Measurements from ENCODE around the gene STIMATE.

Gene STIMATE

DNA sequence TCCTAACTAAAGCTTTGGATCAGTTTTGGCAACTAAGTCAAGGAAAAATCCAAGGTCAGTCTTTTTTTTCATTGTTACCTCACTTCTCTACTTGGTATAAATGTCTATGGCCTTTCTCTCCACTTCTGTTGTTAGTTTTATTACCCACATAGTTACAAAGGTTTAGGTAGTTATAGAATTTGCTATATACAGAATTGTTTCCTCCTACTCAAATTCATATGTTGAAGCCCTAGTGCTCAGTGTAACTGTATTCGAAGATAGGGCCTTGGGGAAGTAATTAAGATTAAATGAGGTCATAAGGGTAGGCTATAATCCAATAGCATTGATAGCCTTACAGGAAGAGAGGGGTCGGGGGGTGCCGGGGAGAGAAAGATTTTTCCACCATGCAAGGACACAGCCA is 19.7 kb upstream of the STIMATE start:
- H3K4me1 ChIP-seq (ENCODE audit: control insufficient read depth in 1 of 2, insufficient read depth in 2 of 2, low read length in 2 of 2), result no peaks in the 10 kb centered on the region
- H3K27ac ChIP-seq (ENCODE audit: low read length), result no peak overlapping the region
- H3K4me3 ChIP-seq (ENCODE audit: low read depth in 1 of 2, low read length in 2 of 2), result no peak overlapping the region
- H3K9me3 ChIP-seq (ENCODE audit: control insufficient read depth in 1 of 2, low read length in 2 of 2), result no peaks in the 10 kb centered on the region
- H3K27me3 ChIP-seq (ENCODE audit: low read depth, low read length), result no peaks in the 10 kb centered on the region
- peaks cover 45 to 50% of the 10 kb centered on the region in 2 donors for H3K36me3 ChIP-seq (ENCODE audit: control insufficient read depth in 1 of 2, insufficient read depth in 2 of 2, low read length in 2 of 2)

DNA sequence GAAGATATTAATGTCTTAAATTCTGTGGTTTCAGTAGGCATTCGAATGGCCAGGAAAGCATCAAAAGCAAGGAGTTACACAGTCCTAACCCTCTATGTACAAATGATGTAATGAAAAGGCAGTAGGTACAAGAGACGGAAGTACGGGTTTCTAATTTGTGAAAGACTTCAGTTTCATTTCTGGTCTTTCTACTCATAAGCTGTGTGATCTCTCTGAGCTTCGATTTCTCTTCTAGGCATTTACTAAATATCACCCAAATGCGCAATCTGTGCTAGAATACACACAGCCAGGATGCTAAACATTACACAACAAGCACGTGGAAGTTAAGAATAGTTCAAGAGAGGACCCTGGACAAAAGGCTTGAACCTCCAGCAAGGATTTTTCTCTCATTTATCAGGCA is 17.9 kb upstream of the STIMATE start:
- no peaks in the 10 kb centered on the region for H3K9me3 ChIP-seq (ENCODE audit: control insufficient read depth in 1 of 2, low read length in 2 of 2)
- no peak overlapping the region for H3K4me3 ChIP-seq (ENCODE audit: low read depth in 1 of 2, low read length in 2 of 2)
- H3K4me1 ChIP-seq (ENCODE audit: control insufficient read depth in 1 of 2, insufficient read depth in 2 of 2, low read length in 2 of 2), result no peaks in the 10 kb centered on the region
- H3K27me3 ChIP-seq (ENCODE audit: low read depth, low read length), result no peaks in the 10 kb centered on the region
- no peak overlapping the region for H3K27ac ChIP-seq (ENCODE audit: low read length)
- H3K36me3 ChIP-seq (ENCODE audit: control insufficient read depth in 1 of 2, insufficient read depth in 2 of 2, low read length in 2 of 2), result peaks cover 37 to 39% of the 10 kb centered on the region in 2 donors

DNA sequence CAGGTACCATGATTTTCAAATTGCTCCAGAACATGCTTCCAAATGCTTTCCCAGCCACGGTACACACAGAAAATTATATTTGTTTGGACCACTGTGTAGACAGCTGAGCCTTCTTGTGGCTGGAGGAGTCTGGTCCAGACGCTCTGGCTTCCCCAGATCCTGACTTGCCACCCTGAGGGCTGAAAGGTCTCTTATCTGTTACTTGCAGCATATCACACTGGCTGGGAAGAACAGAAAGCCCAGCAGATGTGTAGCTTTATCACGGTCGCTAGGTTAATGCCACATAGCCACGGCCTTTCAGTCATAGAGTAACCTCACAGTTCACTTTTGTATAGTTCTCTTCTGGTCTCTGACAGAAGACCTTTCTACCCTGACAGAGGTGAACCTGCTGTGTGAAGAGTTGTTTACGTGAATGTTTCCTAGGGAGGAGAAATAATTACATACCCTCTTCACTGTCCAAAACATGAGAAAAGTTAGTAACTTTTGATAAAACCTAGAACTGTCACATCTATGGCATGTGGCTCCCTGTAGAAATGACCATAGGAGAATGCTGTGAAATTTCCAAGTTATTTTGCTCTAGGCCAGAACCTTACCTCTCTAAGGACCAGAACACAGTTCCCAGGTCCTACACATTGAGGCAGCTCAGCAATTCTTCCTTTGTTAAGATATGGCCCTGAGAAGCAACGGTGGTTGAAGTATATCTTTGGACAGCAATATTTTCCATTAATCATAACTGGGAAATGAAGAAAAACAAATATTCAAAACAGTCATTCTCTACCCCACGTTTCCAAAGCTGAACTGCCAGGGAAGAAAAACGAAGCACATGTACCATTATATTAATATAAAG is 15.8 kb upstream of the STIMATE start:
- Histone ChIP-seq H3K27ac (ENCODE audit: low read length) (no peak overlapping the region), H3K36me3 (ENCODE audit: control insufficient read depth in 1 of 2, insufficient read depth in 2 of 2, low read length in 2 of 2) (peaks cover 31 to 41% of the 10 kb centered on the region in 2 donors), H3K9me3 (ENCODE audit: control insufficient read depth in 1 of 2, low read length in 2 of 2) (no peaks in the 10 kb centered on the region), H3K4me3 (ENCODE audit: low read depth in 1 of 2, low read length in 2 of 2) (no peak overlapping the region), H3K4me1 (ENCODE audit: control insufficient read depth in 1 of 2, insufficient read depth in 2 of 2, low read length in 2 of 2) (no peaks in the 10 kb centered on the region), H3K27me3 (ENCODE audit: low read depth, low read length) (no peaks in the 10 kb centered on the region)

DNA sequence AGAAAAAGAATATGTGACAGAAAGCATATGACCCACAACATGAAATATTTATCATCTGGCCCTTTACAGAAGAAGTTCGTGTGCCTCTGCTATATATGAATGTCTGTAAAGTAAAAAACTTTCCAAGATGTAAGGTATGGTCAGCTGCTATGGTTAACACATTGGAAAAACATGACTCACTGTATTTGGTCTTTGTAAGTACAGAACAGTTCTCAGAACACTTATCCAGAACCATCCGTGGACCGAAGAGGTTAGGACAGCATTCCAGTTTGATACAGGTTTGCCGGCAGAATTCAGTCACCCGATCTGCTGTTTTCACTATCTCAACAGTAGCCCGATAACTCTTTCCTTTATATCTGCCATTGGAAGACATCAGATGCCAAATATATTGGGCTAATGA is 13.5 kb upstream of the STIMATE start:
- no peaks in the 10 kb centered on the region for H3K4me1 ChIP-seq (ENCODE audit: control insufficient read depth in 1 of 2, insufficient read depth in 2 of 2, low read length in 2 of 2)
- H3K27me3 ChIP-seq (ENCODE audit: low read depth, low read length), result no peaks in the 10 kb centered on the region
- H3K4me3 ChIP-seq (ENCODE audit: low read depth in 1 of 2, low read length in 2 of 2), result no peak overlapping the region
- no peak overlapping the region for H3K27ac ChIP-seq (ENCODE audit: low read length)
- no peaks in the 10 kb centered on the region for H3K9me3 ChIP-seq (ENCODE audit: control insufficient read depth in 1 of 2, low read length in 2 of 2)
- peaks cover 33 to 45% of the 10 kb centered on the region in 2 donors for H3K36me3 ChIP-seq (ENCODE audit: control insufficient read depth in 1 of 2, insufficient read depth in 2 of 2, low read length in 2 of 2)

DNA sequence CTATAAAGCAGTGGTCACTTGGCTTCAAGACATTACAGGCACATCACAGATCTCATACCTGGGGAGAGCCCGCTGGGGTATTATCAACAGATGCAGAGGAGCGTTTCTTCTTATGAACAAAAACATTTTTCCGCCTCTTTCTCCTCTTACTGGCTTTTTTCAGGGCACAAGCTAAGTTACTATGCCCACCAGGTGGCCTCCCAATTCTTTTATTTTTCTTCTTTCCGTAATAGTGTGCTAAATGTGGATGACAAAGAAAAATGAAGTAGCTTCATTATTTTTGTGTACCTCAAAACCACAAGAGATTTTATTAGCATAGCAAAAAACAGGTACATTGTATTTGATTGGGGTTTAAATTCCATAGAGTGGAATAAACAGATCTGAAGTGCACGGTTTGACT is 10.1 kb upstream of the STIMATE start:
- Histone ChIP-seq H3K27ac (ENCODE audit: low read length) (no peak overlapping the region), H3K27me3 (ENCODE audit: low read depth, low read length) (no peaks in the 10 kb centered on the region), H3K4me3 (ENCODE audit: low read depth in 1 of 2, low read length in 2 of 2) (no peak overlapping the region), H3K4me1 (ENCODE audit: control insufficient read depth in 1 of 2, insufficient read depth in 2 of 2, low read length in 2 of 2) (no peaks in the 10 kb centered on the region), H3K9me3 (ENCODE audit: control insufficient read depth in 1 of 2, low read length in 2 of 2) (no peaks in the 10 kb centered on the region), H3K36me3 (ENCODE audit: control insufficient read depth in 1 of 2, insufficient read depth in 2 of 2, low read length in 2 of 2) (peaks cover 30 to 33% of the 10 kb centered on the region in 2 donors)

DNA sequence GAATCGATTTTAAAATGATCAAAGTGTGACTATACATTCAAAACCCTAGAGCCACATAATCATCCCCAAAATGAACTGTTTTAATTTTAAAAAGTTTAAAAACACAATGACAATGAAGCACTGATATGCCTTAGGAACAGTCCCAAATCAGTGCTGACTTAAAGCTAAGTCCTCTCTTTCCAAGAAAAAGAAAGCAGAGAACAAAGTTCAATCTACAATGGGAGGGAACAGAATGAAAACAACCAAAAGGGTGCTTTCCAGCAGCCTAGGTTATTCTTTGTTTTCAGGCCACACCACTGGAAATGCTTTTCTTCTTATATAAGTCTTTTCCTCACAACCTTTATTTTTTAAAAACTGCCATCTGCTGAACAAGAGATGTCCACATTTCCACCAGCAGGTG is 7.2 kb upstream of the STIMATE start:
- no peak overlapping the region for H3K27ac ChIP-seq (ENCODE audit: low read length)
- H3K4me1 ChIP-seq (ENCODE audit: control insufficient read depth in 1 of 2, insufficient read depth in 2 of 2, low read length in 2 of 2), result no peaks in the 10 kb centered on the region
- no peaks in the 10 kb centered on the region for H3K27me3 ChIP-seq (ENCODE audit: low read depth, low read length)
- H3K4me3 ChIP-seq (ENCODE audit: low read depth in 1 of 2, low read length in 2 of 2), result no peak overlapping the region
- H3K36me3 ChIP-seq (ENCODE audit: control insufficient read depth in 1 of 2, insufficient read depth in 2 of 2, low read length in 2 of 2), result peaks cover 20 to 24% of the 10 kb centered on the region in 2 donors
- H3K9me3 ChIP-seq (ENCODE audit: control insufficient read depth in 1 of 2, low read length in 2 of 2), result no peaks in the 10 kb centered on the region

DNA sequence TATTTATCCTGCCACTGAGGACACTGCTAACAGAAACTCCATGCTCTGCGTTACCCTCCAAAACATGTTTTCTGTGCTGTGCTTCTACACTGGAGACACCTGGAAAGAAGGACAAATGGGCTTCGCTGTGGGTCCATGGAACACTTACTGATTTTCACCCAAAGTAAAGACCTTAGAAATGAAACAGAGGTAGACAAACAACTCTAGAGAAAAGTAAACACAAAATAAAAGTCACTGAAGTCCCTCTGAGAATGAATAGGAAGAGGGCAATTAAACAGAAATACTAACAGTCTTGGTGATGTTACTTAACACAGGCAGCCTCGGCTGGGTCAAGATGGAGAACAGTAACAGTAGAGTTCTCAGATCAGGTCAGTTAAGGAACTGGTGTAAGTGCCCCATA is 6.7 kb upstream of the STIMATE start:
- no peak overlapping the region for H3K27ac ChIP-seq (ENCODE audit: low read length)
- peaks cover 20 to 22% of the 10 kb centered on the region in 2 donors for H3K36me3 ChIP-seq (ENCODE audit: control insufficient read depth in 1 of 2, insufficient read depth in 2 of 2, low read length in 2 of 2)
- H3K27me3 ChIP-seq (ENCODE audit: low read depth, low read length), result no peaks in the 10 kb centered on the region

DNA sequence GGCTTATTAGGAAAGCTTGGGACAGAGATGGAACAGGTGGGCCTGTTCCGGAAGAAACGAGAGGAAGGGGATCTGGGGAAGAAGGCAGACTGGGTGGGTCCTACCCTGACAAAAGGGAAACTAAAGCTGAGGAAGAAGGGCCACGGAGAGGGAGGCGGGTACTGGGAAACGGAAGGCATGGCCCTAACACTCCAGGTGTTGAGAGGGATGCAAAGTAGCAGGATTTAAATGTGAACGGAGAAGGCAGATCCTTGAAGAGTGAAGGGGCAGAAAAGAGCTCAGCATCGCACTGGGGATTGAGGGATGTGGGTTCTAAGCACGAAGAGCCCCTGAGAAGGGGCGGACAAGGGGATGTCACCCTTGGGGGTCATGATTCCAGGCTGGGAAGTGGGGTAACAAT is 735 bp downstream of the STIMATE start:
- Histone ChIP-seq H3K36me3 (ENCODE audit: control insufficient read depth in 1 of 2, insufficient read depth in 2 of 2, low read length in 2 of 2) (no peaks in the 10 kb centered on the region), H3K27ac (ENCODE audit: low read length) (peak overlapping the region; percentile 42), H3K9me3 (ENCODE audit: control insufficient read depth in 1 of 2, low read length in 2 of 2) (no peaks in the 10 kb centered on the region), H3K4me1 (ENCODE audit: control insufficient read depth in 1 of 2, insufficient read depth in 2 of 2, low read length in 2 of 2) (peaks cover 11 to 26% of the 10 kb centered on the region in 2 donors), H3K4me3 (ENCODE audit: low read depth in 1 of 2, low read length in 2 of 2) (peak overlapping the region; percentile 72 to 92), H3K27me3 (ENCODE audit: low read depth, low read length) (no peaks in the 10 kb centered on the region)

More for the DNA sequence above, 6.7 kb upstream of the STIMATE start:
- no peaks in the 10 kb centered on the region for H3K4me1 ChIP-seq (ENCODE audit: control insufficient read depth in 1 of 2, insufficient read depth in 2 of 2, low read length in 2 of 2)
- H3K9me3 ChIP-seq (ENCODE audit: control insufficient read depth in 1 of 2, low read length in 2 of 2), result no peaks in the 10 kb centered on the region
- H3K4me3 ChIP-seq (ENCODE audit: low read depth in 1 of 2, low read length in 2 of 2), result no peak overlapping the region

DNA sequence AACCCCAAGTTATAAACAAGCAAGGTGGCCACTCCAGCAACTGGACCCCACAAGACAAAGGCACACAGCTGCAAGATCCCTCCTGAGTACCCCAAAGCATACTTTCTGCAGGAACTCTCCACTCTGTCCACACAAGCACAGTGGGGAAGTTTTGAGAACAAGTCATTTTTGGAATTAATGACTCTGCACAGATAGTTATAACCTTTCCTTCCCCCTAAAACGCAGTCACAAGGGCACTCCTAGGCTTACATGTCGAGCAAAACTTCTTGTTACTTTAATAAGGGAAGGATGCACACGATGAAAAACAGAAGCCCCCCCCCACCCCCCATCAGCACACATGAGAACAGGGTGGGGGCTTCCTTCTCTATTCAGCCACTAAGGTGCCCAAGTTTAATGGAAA is 1.2 kb downstream of the STIMATE start:
- H3K27ac ChIP-seq (ENCODE audit: low read length), result no peak overlapping the region
- no peaks in the 10 kb centered on the region for H3K27me3 ChIP-seq (ENCODE audit: low read depth, low read length)
- H3K4me1 ChIP-seq (ENCODE audit: control insufficient read depth in 1 of 2, insufficient read depth in 2 of 2, low read length in 2 of 2), result peaks cover 14 to 26% of the 10 kb centered on the region in 2 donors
- H3K36me3 ChIP-seq (ENCODE audit: control insufficient read depth in 1 of 2, insufficient read depth in 2 of 2, low read length in 2 of 2), result no peaks in the 10 kb centered on the region
- no peaks in the 10 kb centered on the region for H3K9me3 ChIP-seq (ENCODE audit: control insufficient read depth in 1 of 2, low read length in 2 of 2)
- peak overlapping the region in 1 of 2 donors; percentile 72 for H3K4me3 ChIP-seq (ENCODE audit: low read depth in 1 of 2, low read length in 2 of 2)

DNA sequence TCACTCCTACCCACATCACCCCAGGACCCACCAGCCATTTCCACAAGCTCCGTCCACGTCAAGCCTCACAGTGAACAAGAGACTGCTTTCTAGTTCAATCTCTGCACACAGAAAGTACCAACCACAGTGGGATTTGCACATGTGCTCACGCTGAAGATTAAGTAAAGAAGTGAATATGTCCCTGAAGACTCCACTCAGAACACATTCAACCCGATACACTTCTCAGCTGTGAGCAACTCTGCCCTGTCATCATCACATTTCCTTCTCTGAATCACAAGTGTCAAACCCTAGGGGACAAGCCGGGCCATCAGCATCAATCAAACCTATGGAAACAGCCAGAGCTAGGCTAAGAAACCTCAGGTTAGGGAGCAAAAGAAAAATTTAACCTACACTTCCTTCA is 1.9 kb downstream of the STIMATE start:
- Histone ChIP-seq H3K27me3 (ENCODE audit: low read depth, low read length) (no peaks in the 10 kb centered on the region), H3K36me3 (ENCODE audit: control insufficient read depth in 1 of 2, insufficient read depth in 2 of 2, low read length in 2 of 2) (no peaks in the 10 kb centered on the region), H3K4me3 (ENCODE audit: low read depth in 1 of 2, low read length in 2 of 2) (no peak overlapping the region), H3K4me1 (ENCODE audit: control insufficient read depth in 1 of 2, insufficient read depth in 2 of 2, low read length in 2 of 2) (peaks cover 14 to 26% of the 10 kb centered on the region in 2 donors), H3K27ac (ENCODE audit: low read length) (no peak overlapping the region), H3K9me3 (ENCODE audit: control insufficient read depth in 1 of 2, low read length in 2 of 2) (no peaks in the 10 kb centered on the region)

DNA sequence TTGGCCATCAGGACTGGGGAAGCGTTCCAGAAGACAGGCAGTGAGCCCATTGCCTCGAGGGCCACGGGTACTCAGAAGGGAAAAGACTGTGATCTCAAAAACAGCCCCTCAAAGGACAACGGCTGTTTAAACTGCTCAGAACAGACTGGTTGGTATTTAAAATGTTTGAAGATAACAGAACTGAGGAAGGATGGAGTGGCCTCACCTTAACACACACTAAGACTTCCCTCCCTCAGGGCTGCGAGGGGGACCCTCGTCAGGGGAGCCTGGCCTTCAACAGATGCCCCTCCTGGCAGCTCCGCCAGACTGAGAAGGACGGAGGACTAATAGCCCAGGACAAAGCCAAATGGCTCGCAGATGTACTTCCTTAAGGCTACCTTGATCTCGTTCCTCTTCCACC is 2.6 kb downstream of the STIMATE start:
- Histone ChIP-seq H3K27me3 (ENCODE audit: low read depth, low read length) (no peaks in the 10 kb centered on the region), H3K4me3 (ENCODE audit: low read depth in 1 of 2, low read length in 2 of 2) (no peak overlapping the region), H3K27ac (ENCODE audit: low read length) (no peak overlapping the region), H3K9me3 (ENCODE audit: control insufficient read depth in 1 of 2, low read length in 2 of 2) (no peaks in the 10 kb centered on the region), H3K4me1 (ENCODE audit: control insufficient read depth in 1 of 2, insufficient read depth in 2 of 2, low read length in 2 of 2) (peaks cover 14 to 26% of the 10 kb centered on the region in 2 donors), H3K36me3 (ENCODE audit: control insufficient read depth in 1 of 2, insufficient read depth in 2 of 2, low read length in 2 of 2) (no peaks in the 10 kb centered on the region)

DNA sequence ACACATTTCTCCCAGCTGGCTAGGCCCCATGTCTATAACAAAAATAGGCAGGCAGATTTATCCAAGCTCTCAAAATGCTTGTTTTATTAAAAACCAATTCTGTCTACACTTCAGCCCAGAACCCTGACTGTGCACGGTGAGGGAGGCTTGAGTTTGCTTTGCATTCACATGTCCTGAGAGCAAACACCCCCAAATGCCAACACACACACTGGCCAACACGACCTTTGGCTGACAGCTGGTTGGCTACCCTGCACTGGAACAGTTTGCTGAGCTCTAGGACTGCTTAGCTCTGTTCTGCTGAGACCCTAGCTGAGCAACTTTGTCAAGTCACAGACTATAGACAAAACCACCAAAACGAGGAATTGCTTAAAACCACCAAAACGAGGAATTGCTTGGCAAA is 3.6 kb downstream of the STIMATE start:
- Histone ChIP-seq H3K9me3 (ENCODE audit: control insufficient read depth in 1 of 2, low read length in 2 of 2) (no peaks in the 10 kb centered on the region), H3K27ac (ENCODE audit: low read length) (no peak overlapping the region), H3K4me3 (ENCODE audit: low read depth in 1 of 2, low read length in 2 of 2) (no peak overlapping the region), H3K27me3 (ENCODE audit: low read depth, low read length) (no peaks in the 10 kb centered on the region), H3K36me3 (ENCODE audit: control insufficient read depth in 1 of 2, insufficient read depth in 2 of 2, low read length in 2 of 2) (no peaks in the 10 kb centered on the region), H3K4me1 (ENCODE audit: control insufficient read depth in 1 of 2, insufficient read depth in 2 of 2, low read length in 2 of 2) (peaks cover 14 to 26% of the 10 kb centered on the region in 2 donors)

All from muscle layer of duodenum (tissue), 2 donors.